ENCODE measurements around the gene GAD2.

The GAD2 gene

GRCh38 chr10:26221541-26221940, 5.0 kb downstream of the GAD2 start:
- DNase-seq (ENCODE audit: low read depth in 2 of 2), result no peak

- DNase-seq (ENCODE audit: low read depth in 2 of 2), result no peak
Measured at GRCh38 chr10:26222563-26222962, 6.0 kb downstream of the GAD2 start.

- no peak for DNase-seq (ENCODE audit: low read depth in 2 of 2)
Measured at GRCh38 chr10:26225322-26225721, 8.7 kb downstream of the GAD2 start.

GRCh38 chr10:26227786-26228185, 11.2 kb downstream of the GAD2 start:
- no peak for DNase-seq (ENCODE audit: low read depth in 2 of 2)

GRCh38 chr10:26232174-26232573, 15.6 kb downstream of the GAD2 start:
- DNase-seq (ENCODE audit: low read depth in 2 of 2), result no peak

- no peak for DNase-seq (ENCODE audit: low read depth in 2 of 2)
Measured at GRCh38 chr10:26235761-26236160, 19.2 kb downstream of the GAD2 start.

GRCh38 chr10:26238378-26238777, 21.8 kb downstream of the GAD2 start:
- DNase-seq (ENCODE audit: low read depth in 2 of 2), result no peak

GRCh38 chr10:26242706-26243350, 26.3 kb downstream of the GAD2 start:
- DNase-seq (ENCODE audit: low read depth in 2 of 2), result no peak

- no peak for DNase-seq (ENCODE audit: low read depth in 2 of 2)
Measured at GRCh38 chr10:26243351-26243720, 26.8 kb downstream of the GAD2 start.

- DNase-seq (ENCODE audit: low read depth in 2 of 2), result no peak
Measured at GRCh38 chr10:26249681-26250080, 33.1 kb downstream of the GAD2 start.

- DNase-seq (ENCODE audit: low read depth in 2 of 2), result no peak
Measured at GRCh38 chr10:26251925-26252324, 35.4 kb downstream of the GAD2 start.

GRCh38 chr10:26254616-26255015, 38.0 kb downstream of the GAD2 start:
- no peak for DNase-seq (ENCODE audit: low read depth in 2 of 2)

GRCh38 chr10:26259341-26259740, 42.8 kb downstream of the GAD2 start:
- no peak for DNase-seq (ENCODE audit: low read depth in 2 of 2)

- DNase-seq (ENCODE audit: low read depth in 2 of 2), result no peak
Measured at GRCh38 chr10:26269754-26270153, 53.2 kb downstream of the GAD2 start.

- no peak for DNase-seq (ENCODE audit: low read depth in 2 of 2)
Measured at GRCh38 chr10:26274391-26274790, 57.8 kb downstream of the GAD2 start.

- no peak for DNase-seq (ENCODE audit: low read depth in 2 of 2)
Measured at GRCh38 chr10:26278295-26278694, 61.7 kb downstream of the GAD2 start.

GRCh38 chr10:26290236-26290635, 73.7 kb downstream of the GAD2 start:
- no peak for DNase-seq (ENCODE audit: low read depth in 2 of 2)

GRCh38 chr10:26291721-26292480, 75.3 kb downstream of the GAD2 start:
- no peak for DNase-seq (ENCODE audit: low read depth in 2 of 2)

GRCh38 chr10:26296360-26296759, 79.8 kb downstream of the GAD2 start:
- DNase-seq (ENCODE audit: low read depth in 2 of 2), result no peak

GRCh38 chr10:26300001-26300400, 83.4 kb downstream of the GAD2 start:
- DNase-seq (ENCODE audit: low read depth in 2 of 2), result no peak

- DNase-seq (ENCODE audit: low read depth in 2 of 2), result no peak
Measured at GRCh38 chr10:26303366-26303765, 86.8 kb downstream of the GAD2 start.

- DNase-seq (ENCODE audit: low read depth in 2 of 2), result no peak
Measured at GRCh38 chr10:26310361-26310760, 93.8 kb downstream of the GAD2 start.

GRCh38 chr10:26311383-26311940, 94.9 kb downstream of the GAD2 start:
- no peak for DNase-seq (ENCODE audit: low read depth in 2 of 2)

Measured in stimulated activated CD8-positive, alpha-beta memory T cell treated with anti-CD3 and anti-CD28 coated beads, Interleukin-7, amount 100 ng/mL, for 4 hours (primary cell).